PFSK-1 (cell line): ENCODE results near the gene MAST4.
A peak's percentile ranks its signal among the peaks of the same experiment; 100 is the strongest.

Experiments
- POLR2AphosphoS5 ChIP-seq: IDR thresholded peaks from 2 replicates; pipeline ENCODE4 v1.6.1; 2012; ENCODE audit warnings: low read depth, mild to moderate bottlenecking, control low read depth, low read length, moderate library complexity
- REST ChIP-seq, 2 experiments: IDR thresholded peaks; 2 replicates each; pipeline versions ENCODE4 v1.6.1 to v1.8.0; 2011 to 2012; ENCODE audit warnings: low read depth in 2 of 2, low read length in 2 of 2, control low read depth in 1 of 2, inconsistent platforms in 1 of 2, mild to moderate bottlenecking in 1 of 2, moderate library complexity in 1 of 2; ENCODE audit not compliant: insufficient read depth in 1 of 2
- TAF1 ChIP-seq: IDR thresholded peaks from 2 replicates; pipeline ENCODE4 v1.6.1; 2012; ENCODE audit warnings: low read length, control low read depth, borderline replicate concordance; ENCODE audit not compliant: insufficient read depth

GRCh38 chr5:66860199-66860975, 264.2 kb downstream of the MAST4 start:
- TF ChIP-seq REST (IDR thresholded peaks at IDR 0.05; ENCODE audit: insufficient read depth in 1 of 2, low read depth in 2 of 2, low read length in 2 of 2), result peak in 1 of 2 experiments; percentile 48; a peak in 1 of 4 replicates
- TF ChIP-seq POLR2AphosphoS5, result 0 out of 2 replicates have a peak, but pooled peaks have one; percentile 26
- TF ChIP-seq TAF1, result no peak
